CD4-positive, alpha-beta T cell treated with Interleukin-10 for 1 hour (primary cell): ENCODE measurements around the gene FAN1.
"Not testable (repeated sequence)": the region's sequence is repeated elsewhere in the genome, so short reads cannot be mapped to it uniquely, and the experiment has no call there.

Experiments
- DNase-seq: peaks from one replicate; pipeline ENCODE4 v3.0.0-alpha.2; 2020

FAN1 gene

DNA sequence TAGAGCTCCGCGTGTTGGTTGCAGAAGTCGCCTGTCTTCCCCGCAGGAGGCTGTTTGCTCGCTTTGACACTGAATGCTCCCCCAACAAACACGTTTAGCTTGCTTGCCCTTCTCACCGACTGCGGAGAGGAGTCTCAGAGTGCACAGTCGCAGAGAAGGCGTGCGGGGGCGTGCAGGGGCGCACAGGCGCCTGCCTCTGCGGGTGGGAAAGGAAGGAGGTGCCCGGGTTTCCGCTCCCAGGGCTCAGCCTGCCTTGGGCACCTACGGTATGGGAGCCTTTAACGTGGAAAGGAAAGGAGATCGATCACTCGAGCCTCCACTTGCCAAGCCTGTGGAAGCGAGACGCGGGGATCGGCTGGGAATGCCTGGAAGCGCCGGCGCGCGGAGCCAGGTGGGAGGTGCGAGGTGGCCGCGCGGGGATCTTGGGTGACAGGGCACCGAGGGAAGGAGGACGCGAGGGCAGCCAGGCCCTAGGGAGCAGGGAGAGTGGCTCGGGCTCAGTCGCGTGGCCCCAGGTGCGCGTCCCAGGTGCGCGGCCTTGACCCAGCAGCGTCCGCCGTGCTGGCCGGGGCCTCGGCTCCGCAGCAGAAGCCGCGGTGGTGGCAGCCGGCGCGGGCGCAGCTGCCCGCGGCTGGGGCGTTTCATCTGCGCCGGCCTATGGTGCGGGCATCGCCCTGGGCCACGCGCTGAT lies at the start of gene FAN1:
Gene FAN1 (plus strand): TSS at position 419 of the 691 bp plus-strand sequence. CDS start 749 bp downstream, outside the sequence.
- DNase-seq: peak; percentile 76

DNA sequence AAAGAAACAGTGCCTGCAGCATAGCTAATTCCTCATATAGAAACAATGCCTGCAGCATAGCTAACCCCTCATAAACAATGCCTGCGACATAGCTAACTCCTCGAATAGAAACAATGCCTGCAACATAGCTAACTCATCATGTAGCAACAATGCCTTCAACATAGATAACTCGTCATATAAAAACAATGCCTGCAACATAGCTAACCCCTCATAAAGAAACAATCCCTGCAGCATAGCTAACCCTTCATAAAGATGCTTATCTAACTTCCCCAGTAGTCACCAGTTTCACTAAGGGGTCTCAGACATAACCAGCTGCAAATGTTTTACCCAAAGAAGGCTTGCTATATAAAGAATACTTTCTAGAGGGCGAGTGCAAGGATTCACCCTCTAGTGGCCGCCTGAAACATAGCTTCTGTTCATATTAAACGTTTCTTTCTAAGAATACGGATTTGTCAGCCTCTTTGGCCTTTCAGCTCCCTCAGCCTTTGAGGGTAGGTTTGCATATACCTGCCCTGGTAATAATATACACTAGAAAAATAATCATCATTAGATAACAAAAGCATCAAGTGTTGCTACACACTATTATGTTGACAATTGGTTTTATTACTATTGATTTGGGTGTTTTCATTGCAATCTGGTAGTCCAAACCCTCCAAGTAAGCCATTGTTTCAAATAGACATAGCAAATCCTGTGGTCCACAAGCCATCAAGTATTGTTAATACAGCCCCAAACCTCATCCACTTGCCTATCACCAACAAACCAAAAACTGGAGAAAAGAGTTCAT lies 44.4 kb upstream of the FAN1 start:
- peak; percentile 44 for DNase-seq

DNA sequence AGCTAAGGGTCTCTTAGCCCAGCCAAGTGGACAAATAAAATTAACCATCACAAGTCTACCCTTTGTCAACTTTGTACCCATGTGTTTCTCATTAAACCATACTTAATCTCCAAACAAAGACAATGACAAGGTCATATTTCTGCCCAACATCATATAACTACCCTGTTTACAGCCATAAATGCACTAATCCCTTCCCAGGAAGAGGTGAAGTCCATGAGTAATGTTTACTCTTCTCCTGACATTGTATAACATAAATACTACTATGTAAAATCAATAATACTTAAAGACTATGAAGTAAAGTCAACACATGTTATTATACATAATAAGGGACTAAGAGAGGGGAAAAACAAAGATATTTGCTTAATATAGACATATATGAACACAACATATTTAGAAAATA lies 38.5 kb upstream of the FAN1 start:
- DNase-seq: no peak

DNA sequence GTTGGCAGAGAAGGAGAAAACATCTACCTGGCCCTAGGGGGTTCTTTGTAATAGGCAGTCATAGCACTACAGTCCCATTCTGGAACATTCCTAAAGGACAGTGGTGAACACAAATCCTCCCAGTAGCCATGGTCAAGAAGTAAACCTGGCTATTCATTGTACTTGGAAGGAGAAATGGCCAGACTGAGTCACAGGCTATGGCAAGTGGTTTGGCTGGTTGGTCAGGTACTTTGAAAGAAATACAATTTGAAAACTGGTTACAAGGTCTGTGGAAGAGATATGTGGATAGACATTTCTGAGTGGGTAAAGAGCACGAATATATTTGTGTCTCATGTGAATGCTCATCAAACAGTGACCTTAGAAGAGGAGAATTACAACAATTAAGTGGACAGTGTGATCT lies 33.0 kb upstream of the FAN1 start:
- DNase-seq: no peak

DNA sequence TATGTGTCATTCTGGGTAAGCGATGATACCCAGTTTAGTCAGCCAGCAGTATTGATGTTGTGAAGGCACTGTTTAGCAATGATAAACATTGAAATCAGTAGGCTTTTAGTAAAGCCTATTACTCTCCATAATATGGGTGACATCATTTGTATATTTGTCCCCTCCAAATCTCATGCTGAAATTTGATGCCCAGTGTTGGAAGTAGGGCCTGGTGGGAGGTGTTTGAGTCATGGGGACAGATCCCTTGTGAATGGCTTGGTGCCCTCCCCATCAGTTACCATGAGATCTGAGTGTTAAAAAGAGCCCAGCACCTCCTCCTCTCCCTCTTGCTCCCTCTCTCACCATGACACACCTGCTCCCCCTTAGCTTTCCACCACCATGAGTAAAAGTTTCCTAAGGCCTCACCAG lies 31.4 kb upstream of the FAN1 start:
- no peak for DNase-seq

DNA sequence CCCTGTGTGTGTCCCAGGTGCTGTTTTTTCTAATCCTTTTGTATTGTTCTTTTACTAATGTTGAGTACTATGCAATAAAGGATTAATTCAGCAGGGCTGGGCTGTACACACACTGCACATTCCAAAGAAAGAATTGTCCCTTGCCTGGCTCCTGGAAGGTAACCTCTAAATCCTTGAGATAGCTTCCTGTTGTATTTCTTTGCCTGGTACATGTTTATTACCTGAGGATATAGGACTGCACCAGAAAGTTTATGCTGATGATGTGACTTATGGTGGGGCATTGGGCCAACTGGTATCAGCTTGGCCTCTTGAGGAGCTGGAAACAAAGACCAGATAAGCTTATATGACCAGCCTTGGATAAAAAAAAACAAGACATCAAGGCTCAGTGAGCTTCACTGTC lies 26.6 kb upstream of the FAN1 start:
- DNase-seq: no peak

DNA sequence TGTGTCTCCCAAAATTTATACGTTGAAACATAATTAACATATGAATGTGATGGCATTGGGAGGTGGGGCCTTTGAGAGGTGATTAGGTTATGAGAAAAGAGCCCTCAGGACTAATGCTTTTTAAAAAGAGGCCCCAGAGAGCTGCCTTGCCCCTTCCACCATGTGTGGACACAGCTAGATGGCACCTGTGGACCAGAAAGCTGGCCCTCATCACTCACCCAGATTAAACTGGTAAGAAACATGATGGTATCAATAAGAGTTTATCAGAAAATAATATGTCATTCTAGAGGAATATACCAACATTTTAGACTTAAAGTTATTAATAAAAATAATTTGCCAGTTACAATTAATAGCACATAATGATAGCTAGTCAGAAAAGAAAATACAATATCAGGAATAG lies 25.2 kb upstream of the FAN1 start:
- DNase-seq: no peak

DNA sequence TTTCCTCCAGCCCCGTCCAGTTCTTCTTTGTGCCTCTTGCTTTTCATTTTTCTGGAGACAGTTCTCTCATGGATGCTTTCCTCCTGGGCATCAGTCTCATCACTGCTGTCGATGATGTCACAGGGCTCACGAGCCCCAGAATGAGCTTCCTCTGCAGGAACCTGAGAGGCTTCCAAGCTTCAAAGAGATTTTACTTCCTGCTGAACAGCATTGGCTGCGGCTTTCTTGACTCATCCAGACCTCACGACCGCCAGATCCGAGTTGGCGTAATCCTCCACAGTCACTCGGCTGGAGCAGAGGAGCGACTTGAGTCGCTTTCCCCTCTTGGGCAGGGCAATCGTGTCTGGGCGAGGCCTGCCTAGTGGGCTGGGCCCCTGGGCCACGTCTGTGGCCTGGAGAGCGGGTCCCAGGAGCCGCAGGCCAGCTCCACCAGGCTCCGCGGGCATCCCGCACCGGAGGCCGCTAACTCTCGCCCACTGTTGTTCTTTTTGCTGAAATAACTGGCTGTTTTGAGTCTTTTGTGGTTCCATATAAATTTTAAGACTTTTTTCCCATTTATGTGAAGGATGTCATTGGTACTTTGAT lies 20.8 kb upstream of the FAN1 start:
- DNase-seq: no peak

DNA sequence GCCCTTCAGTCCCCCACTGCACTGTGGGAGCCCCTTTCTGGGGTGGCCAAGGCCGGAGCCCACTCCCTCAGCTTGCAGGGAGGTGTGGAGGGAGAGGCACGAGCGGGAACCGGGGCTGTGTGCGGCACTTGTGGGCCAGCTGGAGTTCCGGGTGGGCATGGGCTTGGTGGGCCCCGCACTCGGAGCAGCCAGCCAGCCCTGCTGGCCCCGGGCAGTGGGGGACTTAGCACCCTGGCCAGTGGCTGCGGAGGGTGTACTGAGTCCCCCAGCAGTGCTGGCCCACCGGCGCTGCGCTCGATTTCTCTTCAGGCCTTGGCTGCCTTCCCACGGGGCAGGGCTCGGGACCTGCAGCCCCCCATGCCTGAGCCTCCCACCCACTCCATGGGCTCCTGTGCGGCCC lies 20.0 kb upstream of the FAN1 start:
- not testable (repeated sequence) for DNase-seq

DNA sequence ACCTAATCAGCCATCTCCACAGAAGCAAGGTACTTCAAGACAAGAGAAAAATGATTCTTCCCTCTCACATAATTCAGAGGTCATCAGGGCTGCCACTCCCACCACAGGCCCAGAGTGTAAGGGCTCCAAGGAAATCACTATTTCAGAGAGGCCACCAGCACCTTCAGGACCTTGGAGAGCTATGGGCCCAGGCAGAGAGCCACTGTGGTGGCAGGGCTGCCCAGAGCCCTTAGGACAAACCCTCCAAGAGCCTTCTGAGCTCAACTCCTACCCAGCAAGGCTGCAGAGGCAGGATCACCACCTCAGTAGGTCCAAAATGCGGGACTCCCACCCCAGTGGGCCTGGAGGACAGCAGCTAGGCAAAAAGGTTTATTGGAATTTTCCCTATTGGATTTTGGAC lies 17.9 kb upstream of the FAN1 start:
- DNase-seq: no peak

DNA sequence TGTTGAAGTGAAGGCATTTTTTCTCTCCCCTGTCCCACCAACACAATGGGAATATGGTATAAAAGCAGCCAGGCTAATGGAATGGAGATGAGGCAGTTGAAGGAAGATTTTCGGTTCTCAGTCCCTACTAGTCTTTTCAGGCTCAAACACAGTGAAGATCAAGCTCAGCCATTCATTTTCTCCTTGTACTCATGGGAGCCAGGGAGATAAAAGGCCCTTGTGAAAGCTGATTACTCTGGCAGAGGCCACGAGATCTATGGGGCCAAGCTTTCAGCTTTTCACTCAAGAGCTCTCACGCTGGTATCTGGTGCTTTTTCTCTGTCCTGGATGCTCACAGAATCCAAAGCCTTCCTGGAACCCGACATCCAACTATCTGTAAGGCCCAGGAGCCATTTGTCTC lies 14.5 kb upstream of the FAN1 start:
- no peak for DNase-seq

DNA sequence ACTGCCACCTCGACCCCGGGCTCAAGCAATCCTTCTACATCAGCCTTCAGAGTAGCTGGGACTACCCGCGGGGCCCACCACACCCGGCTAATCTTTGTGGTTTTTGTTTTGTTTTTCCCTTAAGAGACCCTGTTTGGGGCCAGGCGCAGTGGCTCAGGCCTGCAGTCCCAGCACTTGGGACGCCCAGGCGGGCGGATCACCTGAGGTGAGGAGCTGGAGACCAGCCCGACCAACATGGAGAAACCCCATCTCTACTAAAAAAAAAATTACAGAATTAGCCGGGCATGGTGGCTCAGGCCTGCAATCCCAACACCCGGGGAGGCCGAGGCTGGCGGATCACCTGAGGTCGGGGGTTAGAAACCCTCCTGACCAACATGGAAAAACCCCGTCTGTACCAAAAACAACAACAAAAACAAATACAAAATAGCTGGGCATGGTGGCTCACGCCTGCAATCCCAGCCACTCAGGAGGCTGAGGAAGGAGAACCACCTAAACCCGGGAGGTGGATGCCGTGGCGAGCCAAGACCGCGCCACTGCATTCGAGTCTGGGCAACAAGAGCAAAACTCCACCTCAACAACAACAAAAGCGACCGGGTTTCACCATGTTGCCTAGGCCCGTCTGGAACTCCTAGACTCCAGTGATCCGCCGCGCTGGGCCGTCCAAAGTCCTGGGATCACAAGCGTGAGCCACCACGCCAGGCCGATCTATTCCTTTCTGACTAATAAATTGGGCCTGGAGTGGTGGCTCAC lies 8.1 kb upstream of the FAN1 start:
- no peak for DNase-seq

DNA sequence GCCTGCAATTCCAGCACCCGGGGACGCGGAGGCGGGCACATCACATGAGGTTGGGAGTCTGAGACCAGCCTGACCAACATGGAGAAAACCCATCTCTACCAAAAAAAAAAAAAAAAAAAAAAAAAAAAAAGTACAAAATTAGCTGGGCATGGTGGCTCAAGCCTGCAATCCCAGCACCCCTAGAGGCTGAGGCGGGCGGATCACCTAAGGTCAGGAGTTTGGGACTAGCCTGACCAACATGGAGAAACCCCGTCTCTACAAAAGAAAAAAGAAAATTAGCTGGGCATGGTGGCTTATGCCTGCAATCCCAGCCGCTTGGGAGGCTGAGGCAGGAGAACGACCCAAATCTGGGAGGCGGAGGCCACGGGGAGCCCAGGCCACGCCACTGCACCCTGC lies 7.5 kb upstream of the FAN1 start:
- DNase-seq: no peak

DNA sequence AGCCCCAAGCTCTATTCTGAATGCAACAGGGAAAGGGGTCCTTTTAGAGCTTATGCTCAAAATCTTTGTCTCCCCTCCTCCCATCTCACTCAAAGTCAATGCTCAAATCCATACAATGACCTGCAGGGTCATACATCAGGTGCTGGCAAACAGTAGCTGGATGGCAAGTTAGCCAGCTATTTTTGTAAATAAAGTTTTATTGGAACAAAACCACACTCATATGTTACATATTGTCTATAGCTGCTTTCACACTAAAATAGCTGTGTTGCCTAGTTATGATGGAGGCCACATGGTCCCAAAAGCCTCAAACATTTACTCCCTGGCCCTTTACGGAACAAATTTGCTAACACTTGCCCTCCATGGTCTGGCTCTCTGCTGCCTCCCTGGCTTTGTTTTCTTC lies 1.8 kb upstream of the FAN1 start:
- DNase-seq: no peak

DNA sequence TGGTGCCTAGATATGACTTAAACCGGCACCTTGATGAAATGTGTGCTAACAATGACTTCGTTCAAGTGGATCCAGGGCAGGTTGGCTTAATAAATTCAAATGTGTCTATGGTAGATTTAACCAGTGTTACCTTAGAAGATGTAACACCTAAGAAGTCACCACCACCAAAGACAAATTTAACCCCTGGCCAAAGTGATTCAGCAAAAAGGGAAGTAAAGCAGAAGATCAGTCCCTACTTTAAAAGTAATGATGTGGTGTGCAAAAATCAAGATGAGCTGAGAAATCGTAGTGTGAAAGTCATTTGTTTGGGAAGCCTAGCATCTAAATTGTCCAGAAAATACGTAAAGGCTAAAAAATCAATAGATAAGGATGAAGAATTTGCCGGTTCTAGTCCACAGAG lies 1.1 kb downstream of the FAN1 start:
- DNase-seq: no peak

DNA sequence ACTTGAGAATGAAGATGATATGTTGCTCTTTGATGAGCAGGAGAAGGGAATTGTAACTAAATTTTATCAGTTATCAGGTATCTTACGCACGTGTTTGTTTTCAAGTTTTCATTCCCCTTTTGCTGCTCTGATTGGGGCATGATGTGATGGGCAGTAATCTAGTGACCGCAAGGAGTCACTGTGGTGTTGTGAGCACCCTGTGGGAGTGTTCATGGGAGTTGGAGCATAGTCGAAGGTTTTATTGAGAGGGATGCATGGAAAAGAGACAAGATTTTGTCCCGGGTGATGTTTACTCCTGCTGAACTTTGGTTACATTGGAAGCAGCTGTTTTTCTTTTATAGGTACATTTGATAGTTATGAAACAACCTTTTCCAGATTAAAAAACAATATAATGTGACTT lies 2.1 kb downstream of the FAN1 start:
- DNase-seq: no peak

DNA sequence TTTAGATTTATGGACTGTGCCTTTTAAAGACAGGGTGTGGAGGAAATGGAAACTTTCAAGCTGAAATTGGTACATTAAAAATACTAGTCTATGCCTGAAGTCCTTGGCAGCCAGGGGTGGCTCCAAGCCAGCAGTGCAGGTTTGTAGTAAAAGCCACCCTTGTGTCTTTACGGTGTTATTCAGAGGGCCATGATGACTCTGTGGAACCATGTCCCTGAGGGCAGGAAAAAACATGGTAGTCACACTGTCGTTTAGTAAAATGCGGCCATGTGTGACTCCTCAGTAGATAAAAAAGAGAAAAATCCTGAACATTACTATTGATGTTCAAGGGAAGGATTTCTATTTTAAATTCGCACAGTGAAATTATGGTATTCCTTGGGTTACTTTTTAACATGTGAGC lies 2.7 kb downstream of the FAN1 start:
- no peak for DNase-seq

DNA sequence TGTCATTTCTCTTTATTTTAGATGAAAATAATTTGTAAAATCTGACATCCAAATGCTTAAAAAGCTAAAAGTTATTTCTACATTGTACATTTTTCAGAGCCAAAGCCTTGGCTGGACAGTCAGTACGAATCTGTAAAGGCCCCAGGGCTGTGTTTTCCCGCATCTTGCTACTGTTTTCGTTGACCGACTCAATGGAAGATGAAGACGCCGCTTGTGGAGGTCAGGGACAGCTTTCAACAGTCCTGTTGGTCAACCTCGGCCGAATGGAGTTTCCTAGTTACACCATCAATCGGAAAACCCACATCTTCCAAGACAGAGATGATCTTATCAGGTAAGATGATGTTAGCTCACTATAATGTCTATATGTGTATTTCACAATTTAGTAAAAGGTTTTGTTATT lies 10.0 kb downstream of the FAN1 start:
- DNase-seq: no peak

DNA sequence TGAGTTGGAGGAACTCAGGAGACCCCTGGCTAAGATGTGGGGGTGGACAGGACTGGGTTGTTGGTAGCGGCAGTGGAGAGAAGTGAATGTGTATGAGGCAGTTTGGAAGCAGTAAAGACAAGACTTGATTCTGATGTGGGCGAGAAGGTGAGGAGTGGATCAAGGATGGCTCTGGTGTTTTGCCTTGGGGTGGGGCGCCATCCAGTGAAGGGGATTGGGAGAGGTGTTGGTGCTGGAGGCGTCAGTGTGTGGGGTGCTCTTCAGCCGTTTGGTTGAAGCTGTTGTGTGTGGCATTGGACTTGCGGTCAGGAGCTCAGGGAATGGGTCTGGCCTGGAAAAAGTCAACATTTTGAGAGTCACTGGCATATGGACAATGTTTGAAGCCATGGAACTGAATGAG lies 13.3 kb downstream of the FAN1 start:
- peak; percentile 6 for DNase-seq

DNA sequence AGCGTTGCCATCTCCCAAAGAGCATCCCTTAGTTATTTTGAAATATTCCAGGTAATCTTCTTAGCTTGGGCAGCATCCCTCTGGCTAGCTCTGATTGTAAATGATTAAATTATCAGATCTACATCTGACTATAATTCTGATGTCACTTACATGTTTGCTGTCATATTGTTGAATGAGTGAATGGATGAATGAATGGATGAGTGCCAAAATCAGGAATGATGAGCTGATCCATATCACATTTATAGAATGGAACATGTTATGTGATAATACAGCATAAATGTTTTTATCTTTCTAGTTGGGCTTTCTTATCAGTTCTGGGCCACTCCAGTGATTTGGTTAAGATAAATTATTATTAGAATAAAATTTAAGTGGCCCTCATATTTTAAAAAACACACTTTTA lies 14.0 kb downstream of the FAN1 start:
- no peak for DNase-seq

DNA sequence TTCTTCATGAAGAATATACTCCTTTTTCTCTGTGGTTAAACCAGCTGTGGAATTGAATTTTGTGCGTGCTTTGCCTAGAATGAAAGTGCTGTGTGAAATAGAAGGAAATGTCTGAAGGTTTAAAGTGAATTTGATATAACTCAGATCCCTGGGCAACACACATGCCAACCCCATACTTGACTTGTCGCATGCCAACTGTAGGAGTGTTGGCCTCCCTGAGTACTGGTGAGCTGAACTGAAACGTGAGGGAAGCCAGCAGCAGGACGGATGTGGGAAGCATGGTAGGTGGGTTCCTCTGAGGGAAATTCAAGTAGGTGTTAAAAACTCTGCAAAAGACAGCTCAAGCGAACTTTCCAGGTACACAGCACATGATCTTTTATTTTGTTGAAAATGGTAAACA lies 14.7 kb downstream of the FAN1 start:
- no peak for DNase-seq

DNA sequence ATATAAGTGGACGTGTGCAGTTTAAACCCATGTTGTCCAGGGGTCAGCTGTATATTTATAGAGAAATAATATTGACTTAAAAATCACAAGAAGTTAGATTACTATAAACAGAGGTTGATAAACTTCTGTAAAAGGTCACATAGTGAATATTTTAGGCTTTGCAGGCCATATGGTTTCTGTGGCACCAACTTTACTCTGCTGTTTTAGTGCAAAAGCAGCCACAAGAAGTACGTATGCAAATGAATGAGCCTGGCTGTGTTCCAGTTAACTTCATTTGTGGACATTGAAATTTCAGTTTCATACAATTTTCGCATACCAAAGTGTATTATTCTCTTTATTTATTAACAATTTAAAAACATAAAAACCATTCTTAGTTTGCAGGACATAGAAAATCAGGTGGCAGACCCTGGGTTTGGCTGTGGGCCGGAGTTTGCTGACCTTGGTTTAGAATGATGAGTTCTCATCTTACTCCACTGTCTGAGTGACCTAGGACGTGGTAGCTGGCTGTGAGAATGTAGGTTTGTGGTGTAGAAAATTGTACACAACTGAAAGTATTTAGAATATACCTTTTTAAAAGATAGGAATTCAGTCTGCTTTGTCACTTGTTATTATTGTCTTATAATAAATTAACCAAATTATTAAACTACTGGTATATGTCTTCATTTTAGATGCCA lies 16.3 kb downstream of the FAN1 start:
- no peak for DNase-seq

DNA sequence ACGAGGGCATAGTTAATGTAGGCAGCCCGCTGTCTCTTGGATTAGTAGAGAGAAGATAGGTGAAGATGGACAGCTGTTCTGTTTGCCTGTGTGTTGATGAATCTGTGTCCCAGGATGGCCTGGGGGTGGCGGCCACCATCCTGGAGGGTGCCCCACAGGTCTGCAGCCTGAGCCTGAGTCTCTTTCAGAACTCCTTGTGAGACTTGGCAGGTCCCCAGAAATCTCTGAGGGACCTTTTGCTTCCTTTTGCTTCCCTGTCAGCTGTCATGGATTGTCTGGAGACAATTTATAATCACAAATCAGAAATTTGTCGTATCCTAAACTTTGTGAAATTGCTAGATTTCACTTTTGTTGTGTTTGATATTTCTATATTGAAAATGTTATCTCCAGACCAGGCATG lies 17.4 kb downstream of the FAN1 start:
- no peak for DNase-seq
